ENCODE results near the gene GINS2. TPM values are rescaled to one million over a fixed set of nuclear protein-coding genes. Genes with fewer than 3 reads are reported as not detected.

The GINS2 gene
- total and polyA plus RNA-seq, 2 donors (not counting 3 experiments of a cell fraction or from before 2014, with no cell fraction given) = 10.4 to 24.1 TPM

GRCh38 chr16:85676466-85676865, 12.3 kb downstream of the GINS2 start:
- H3K27me3 ChIP-seq (ENCODE audit: control insufficient read depth in 2 of 2, insufficient read depth in 2 of 2, low read length in 2 of 2) = no peaks in the 10 kb centered on the region
- DNase-seq (ENCODE audit: low read depth, low spot score) (no peak), FAIRE-seq (no peak)
- H3K9me1 ChIP-seq (replicated peaks; ENCODE audit: control insufficient read depth, extremely low read depth, insufficient read depth, low read length) = no peaks in the 10 kb centered on the region
- dilution Hi-C loops (cut with MboI; ENCODE audit: extremely low pct_ligation_motif_present, low sequenced_read_pairs) (no loop called here), intact Hi-C loops (cut with micrococcal nuclease) (no loop called here)
- no peaks in the 10 kb centered on the region for H3K79me2 ChIP-seq (ENCODE audit: control insufficient read depth, insufficient read depth, low read length)
- H3K36me3 ChIP-seq (ENCODE audit: control insufficient read depth in 2 of 2, extremely low read depth in 1 of 2, insufficient read depth in 2 of 2, low read length in 2 of 2) = peaks cover 3% of the 10 kb centered on the region in 2 experiments
- H3K9ac ChIP-seq (replicated peaks; ENCODE audit: extremely low read depth, insufficient read depth, low read length) = no peak overlapping the region
- CTCF ChIA-PET = interaction anchor here (0.9 to 8.1 kb wide), 3 partner anchors 18 to 44 kb away, joined by 3 to 73 read pairs (median 9); no protein-coding TSS in a partner anchor
- TF ChIP-seq MAX (IDR thresholded peaks at IDR 0.05; ENCODE audit: insufficient read depth, insufficient read length) (no peak), FOS (IDR thresholded peaks at IDR 0.05; ENCODE audit: borderline replicate concordance, insufficient read depth, low read length) (no peak), EZH2 (IDR thresholded peaks at IDR 0.05; ENCODE audit: borderline replicate concordance, low read depth, low read length, severe bottlenecking) (no peak), POLR2AphosphoS5 (IDR thresholded peaks at IDR 0.05; ENCODE audit: insufficient read depth, low read depth, low read length) (no peak), POLR2A (IDR thresholded peaks at IDR 0.05; ENCODE audit: low read depth, low read length) (no peak), GATA2 (IDR thresholded peaks at IDR 0.05; ENCODE audit: insufficient read depth, insufficient read length, low read depth, low read length) (no peak), MYC (IDR thresholded peaks at IDR 0.05; ENCODE audit: low read depth, low read length) (no peak), JUN (IDR thresholded peaks at IDR 0.05; ENCODE audit: borderline replicate concordance, insufficient read depth, insufficient read length, low read depth) (no peak)
- TF ChIP-seq, protein P1, sequence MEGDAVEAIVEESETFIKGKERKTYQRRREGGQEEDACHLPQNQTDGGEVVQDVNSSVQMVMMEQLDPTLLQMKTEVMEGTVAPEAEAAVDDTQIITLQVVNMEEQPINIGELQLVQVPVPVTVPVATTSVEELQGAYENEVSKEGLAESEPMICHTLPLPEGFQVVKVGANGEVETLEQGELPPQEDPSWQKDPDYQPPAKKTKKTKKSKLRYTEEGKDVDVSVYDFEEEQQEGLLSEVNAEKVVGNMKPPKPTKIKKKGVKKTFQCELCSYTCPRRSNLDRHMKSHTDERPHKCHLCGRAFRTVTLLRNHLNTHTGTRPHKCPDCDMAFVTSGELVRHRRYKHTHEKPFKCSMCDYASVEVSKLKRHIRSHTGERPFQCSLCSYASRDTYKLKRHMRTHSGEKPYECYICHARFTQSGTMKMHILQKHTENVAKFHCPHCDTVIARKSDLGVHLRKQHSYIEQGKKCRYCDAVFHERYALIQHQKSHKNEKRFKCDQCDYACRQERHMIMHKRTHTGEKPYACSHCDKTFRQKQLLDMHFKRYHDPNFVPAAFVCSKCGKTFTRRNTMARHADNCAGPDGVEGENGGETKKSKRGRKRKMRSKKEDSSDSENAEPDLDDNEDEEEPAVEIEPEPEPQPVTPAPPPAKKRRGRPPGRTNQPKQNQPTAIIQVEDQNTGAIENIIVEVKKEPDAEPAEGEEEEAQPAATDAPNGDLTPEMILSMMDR (IDR thresholded peaks at IDR 0.05; ENCODE audit: extremely low read depth in 1 of 2, insufficient read depth in 1 of 2, low read depth in 1 of 2, low read length in 2 of 2) = no peak
- H3K4me3 ChIP-seq (replicated peaks in 1 of 3; ENCODE audit: insufficient read depth in 1 of 3, low read depth in 1 of 3, low read length in 3 of 3) = no peak overlapping the region
- no peaks in the 10 kb centered on the region for H3K9me3 ChIP-seq (replicated peaks; ENCODE audit: control insufficient read depth, insufficient read depth, low read length)
- no peak overlapping the region for H2AFZ ChIP-seq (ENCODE audit: low read depth, low read length)
- no peaks in the 10 kb centered on the region for H4K20me1 ChIP-seq (replicated peaks; ENCODE audit: control insufficient read depth, extremely low read depth, insufficient read depth, low read length)
- H3K27ac ChIP-seq (ENCODE audit: insufficient read depth, low read depth, low read length) = no peak overlapping the region
- no peak overlapping the region for H3K4me2 ChIP-seq (ENCODE audit: insufficient read depth, low read length)
- H3K4me1 ChIP-seq (ENCODE audit: control insufficient read depth, extremely low read depth, insufficient read depth, low read length) = peaks cover 14% of the 10 kb centered on the region
- no TSS peak for BruUV-seq (replicated peaks)
- POLR2A ChIA-PET = no interaction called here

Data from endothelial cell of umbilical vein (primary cell).